CD14-positive monocyte (primary cell): Measurements from ENCODE around the gene TEF. TPM values are rescaled to one million over a fixed set of nuclear protein-coding genes. Genes with fewer than 3 reads are reported as not detected.
"Not testable (repeated sequence)": the region's sequence is repeated elsewhere in the genome, so short reads cannot be mapped to it uniquely, and the experiment has no call there.

Experiments
- DNase-seq, 3 donors: peaks; one replicate each; pipeline ENCODE4 v3.0.0-alpha.2; 2011 to 2022
- H2AFZ ChIP-seq: 2 replicates; pipeline ENCODE4 v1.6.0; 2012; ENCODE audit warnings: mild to moderate bottlenecking, low read depth, low read length, inconsistent platforms; ENCODE audit not compliant: insufficient read depth, poor library complexity, severe bottlenecking
- H3K27ac ChIP-seq, 2 donors: 1 replicate in 1 of 2; 2 replicates in 1 of 2; pipeline ENCODE4 v1.5.1; 2012 to 2013; ENCODE audit warnings: low read length in 2 of 2, control low read depth in 1 of 2, inconsistent platforms in 1 of 2, low read depth in 1 of 2, mild to moderate bottlenecking in 1 of 2
- H3K27me3 ChIP-seq, 2 donors: one replicate each; pipeline versions ENCODE4 v1.6.0 to v1.6.1; 2011 to 2013; ENCODE audit warnings: low read length in 2 of 2; ENCODE audit not compliant: control insufficient read depth in 2 of 2, insufficient read depth in 2 of 2
- H3K36me3 ChIP-seq, 2 donors: replicated peaks in 1 of 2; 1 replicate in 1 of 2; 2 replicates in 1 of 2; pipeline versions ENCODE4 v1.5.1 to v1.6.1; 2012 to 2013; ENCODE audit warnings: low read length in 2 of 2, control low read depth in 1 of 2, inconsistent platforms in 1 of 2, mild to moderate bottlenecking in 1 of 2; ENCODE audit not compliant: insufficient read depth in 2 of 2, control insufficient read depth in 1 of 2
- H3K4me1 ChIP-seq, 2 donors: 1 replicate in 1 of 2; 2 replicates in 1 of 2; pipeline versions ENCODE4 v1.5.1 to v1.6.1; 2012 to 2013; ENCODE audit warnings: low read length in 2 of 2, control low read depth in 1 of 2, inconsistent platforms in 1 of 2, mild to moderate bottlenecking in 1 of 2, moderate library complexity in 1 of 2; ENCODE audit not compliant: insufficient read depth in 2 of 2, control insufficient read depth in 1 of 2
- H3K4me2 ChIP-seq: replicated peaks from 2 replicates; pipeline ENCODE3; 2012; ENCODE audit warnings: low read length, moderate library complexity, mild to moderate bottlenecking; ENCODE audit not compliant: poor library complexity, severe bottlenecking; ENCODE audit errors: extremely low read depth
- H3K4me3 ChIP-seq, 3 experiments: fragments of 200-600 bp in 1 of 3; sonication (generic) in 1 of 3; replicated peaks in 1 of 3; 1 replicate in 2 of 3; 2 replicates in 1 of 3; pipeline ENCODE4 v1.5.1; 2011 to 2013; ENCODE audit warnings: low read length in 3 of 3, mild to moderate bottlenecking in 3 of 3, control low read depth in 2 of 3, low read depth in 2 of 3, inconsistent platforms in 1 of 3, moderate library complexity in 1 of 3
- H3K79me2 ChIP-seq: 2 replicates; pipeline ENCODE4 v1.6.0; 2012; ENCODE audit warnings: mild to moderate bottlenecking, control low read depth, inconsistent platforms, low read length, moderate library complexity; ENCODE audit not compliant: insufficient read depth
- H3K9ac ChIP-seq: 2 replicates; pipeline ENCODE4 v1.6.0; 2017; ENCODE audit warnings: low read length, mild to moderate bottlenecking; ENCODE audit not compliant: insufficient read depth, poor library complexity, severe bottlenecking
- H3K9me3 ChIP-seq, 2 donors: replicated peaks in 1 of 2; 1 replicate in 1 of 2; 2 replicates in 1 of 2; pipeline versions ENCODE4 v1.5.1 to v1.6.1; 2012 to 2013; ENCODE audit warnings: low read length in 2 of 2, control low read depth in 1 of 2; ENCODE audit not compliant: control insufficient read depth in 1 of 2, insufficient read depth in 1 of 2
- H4K20me1 ChIP-seq: 2 replicates; pipeline ENCODE4 v1.6.0; 2012; ENCODE audit warnings: mild to moderate bottlenecking, low read length, control low read depth, moderate library complexity; ENCODE audit not compliant: insufficient read depth
- H3K27ac Mint-ChIP-seq, 7 donors: one replicate each; pipeline ENCODE4 v1.8.0; 2020; ENCODE audit warnings: mild to moderate bottlenecking in 7 of 7, mixed read lengths in 7 of 7, moderate library complexity in 6 of 7, inconsistent platforms in 2 of 7
- H3K27me3 Mint-ChIP-seq, 3 donors: one replicate each; pipeline ENCODE4 v1.8.0; 2021 to 2022; ENCODE audit warnings: low read depth in 3 of 3, mild to moderate bottlenecking in 3 of 3, mixed read lengths in 3 of 3, moderate library complexity in 3 of 3, inconsistent platforms in 1 of 3
- H3K36me3 Mint-ChIP-seq, 2 donors: one replicate each; pipeline ENCODE4 v1.8.0; 2020; ENCODE audit warnings: mixed read lengths in 2 of 2, inconsistent platforms in 1 of 2, mild to moderate bottlenecking in 1 of 2
- H3K4me1 Mint-ChIP-seq: one replicate; pipeline ENCODE4 v1.8.0; 2020; ENCODE audit warnings: mild to moderate bottlenecking, mixed read lengths
- H3K4me3 Mint-ChIP-seq, 2 donors: one replicate each; pipeline ENCODE4 v1.8.0; 2020; ENCODE audit warnings: mild to moderate bottlenecking in 2 of 2, mixed read lengths in 2 of 2, moderate library complexity in 1 of 2
- H3K9me3 Mint-ChIP-seq, 7 donors: one replicate each; pipeline ENCODE4 v1.8.0; 2020 to 2022; ENCODE audit warnings: mixed read lengths in 7 of 7, mild to moderate bottlenecking in 6 of 7, moderate library complexity in 6 of 7, inconsistent platforms in 2 of 7
- WGBS: methylation state at CpG from one replicate; pipeline ENCODE4 v1.1.5; 2013; ENCODE audit warnings: missing lambda C conversion rate; ENCODE audit not compliant: insufficient coverage; 5-methylcytosine and 5-hydroxymethylcytosine counted together
- intact Hi-C, 2 donors: fragments of 100-400 bp; cut with micrococcal nuclease; formaldehyde crosslinking; loops; one replicate each; pipeline versions ENCODE4 v1.15.0 to v1.15.1; 2023
- polyA plus RNA-seq, 3 donors: library from polyadenylated mRNA; depleted of rRNA in 1 of 3; unstranded in 2 of 3; stranded (reverse) in 1 of 3; fragments of 300-500 nt in 2 of 3; fragments of >200 nt in 1 of 3; fragmentation: Illumina TruSeq in 2 of 3; gene quantifications; 1 replicate in 2 of 3; 2 replicates in 1 of 3; pipeline ENCODE4 v1.2.3, GENCODE V29; 2012 to 2021
- TF ChIP-seq, protein P1 (sequence below): fragments of 200-600 bp; IDR thresholded peaks from one replicate; pipeline ENCODE4 v1.8.0; 2022; ENCODE audit warnings: antibody characterized with exemption, mild to moderate bottlenecking

TEF gene
- polyA plus RNA-seq, 3 donors, result 0.71 to 1.7 (median 1.1) TPM

GRCh38 chr22:41434361-41435003 lies 52.7 kb downstream of the TEF start:
- H3K9me3 ChIP-seq, H3K27me3 Mint-ChIP-seq, H3K4me1 Mint-ChIP-seq, H3K4me2 ChIP-seq, intact Hi-C loops, H3K4me3 ChIP-seq, H2AFZ ChIP-seq, DNase-seq, H3K27me3 ChIP-seq, H3K9ac ChIP-seq, H3K4me1 ChIP-seq, H3K9me3 Mint-ChIP-seq, H3K4me3 Mint-ChIP-seq: not testable (repeated sequence)
- peaks cover 45 to 75% of the 10 kb centered on the region in 2 donors for H3K36me3 Mint-ChIP-seq
- Histone ChIP-seq H3K36me3 (peaks cover 55 to 76% of the 10 kb centered on the region in 2 donors), H3K27ac (peak overlapping the region in 1 of 2 donors; percentile 53), H4K20me1 (peaks cover 76% of the 10 kb centered on the region), H3K79me2 (peaks cover 53% of the 10 kb centered on the region)
- WGBS, result no CpG with 5 or more reads among the region's 5 CpGs
- peak overlapping the region in 2 of 7 donors; percentile 50 to 65 for H3K27ac Mint-ChIP-seq

DNA sequence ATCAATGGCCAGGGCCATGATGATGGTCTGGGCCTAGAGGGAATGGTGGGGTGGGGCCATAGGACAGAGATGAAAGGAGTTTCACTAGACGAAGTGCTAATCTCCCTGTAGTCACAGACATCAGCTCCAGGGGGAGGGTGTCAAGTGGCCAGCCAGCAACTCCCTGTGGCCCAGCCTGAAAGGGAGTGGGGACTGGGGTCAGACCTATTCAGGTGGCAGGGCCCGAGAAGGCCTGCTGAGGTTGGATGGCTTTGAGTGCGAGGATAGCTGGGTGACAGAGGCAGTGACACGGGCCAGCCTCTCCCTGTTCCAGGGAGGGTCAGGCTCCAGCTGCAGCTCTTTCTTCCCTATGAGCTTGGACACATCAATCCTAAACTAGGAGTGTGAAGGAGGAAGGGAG lies 53.8 kb downstream of the TEF start:
- WGBS, result 100% methylated on average over 3 of the region's 4 CpGs
- H3K36me3 Mint-ChIP-seq, result peaks cover 45 to 85% of the 10 kb centered on the region in 2 donors

More for the DNA sequence above, 53.8 kb downstream of the TEF start:
- H3K9me3 ChIP-seq, result no peaks in the 10 kb centered on the region
- no peaks in the 10 kb centered on the region for H3K9me3 Mint-ChIP-seq
- peak overlapping the region in 1 of 2 donors; percentile 53 for H3K27ac ChIP-seq
- no peaks in the 10 kb centered on the region for H3K4me1 ChIP-seq
- peak overlapping the region in 3 of 7 donors; percentile 56 to 82 (median 73) for H3K27ac Mint-ChIP-seq
- no peaks in the 10 kb centered on the region for H3K27me3 ChIP-seq
- peaks cover 55 to 85% of the 10 kb centered on the region in 2 donors for H3K36me3 ChIP-seq
- H3K9ac ChIP-seq, result no peak overlapping the region
- peaks cover 0 to 2% (median 0%) of the 10 kb centered on the region in 3 donors for H3K27me3 Mint-ChIP-seq
- H4K20me1 ChIP-seq, result peaks cover 86% of the 10 kb centered on the region
- H3K4me3 ChIP-seq, result no peak overlapping the region
- no peak for DNase-seq
- H3K4me2 ChIP-seq, result no peak overlapping the region
- peaks cover 3% of the 10 kb centered on the region for H3K4me1 Mint-ChIP-seq
- no peak overlapping the region for H2AFZ ChIP-seq
- intact Hi-C loops, result no loop called here
- peaks cover 63% of the 10 kb centered on the region for H3K79me2 ChIP-seq
- TF ChIP-seq, protein P1, sequence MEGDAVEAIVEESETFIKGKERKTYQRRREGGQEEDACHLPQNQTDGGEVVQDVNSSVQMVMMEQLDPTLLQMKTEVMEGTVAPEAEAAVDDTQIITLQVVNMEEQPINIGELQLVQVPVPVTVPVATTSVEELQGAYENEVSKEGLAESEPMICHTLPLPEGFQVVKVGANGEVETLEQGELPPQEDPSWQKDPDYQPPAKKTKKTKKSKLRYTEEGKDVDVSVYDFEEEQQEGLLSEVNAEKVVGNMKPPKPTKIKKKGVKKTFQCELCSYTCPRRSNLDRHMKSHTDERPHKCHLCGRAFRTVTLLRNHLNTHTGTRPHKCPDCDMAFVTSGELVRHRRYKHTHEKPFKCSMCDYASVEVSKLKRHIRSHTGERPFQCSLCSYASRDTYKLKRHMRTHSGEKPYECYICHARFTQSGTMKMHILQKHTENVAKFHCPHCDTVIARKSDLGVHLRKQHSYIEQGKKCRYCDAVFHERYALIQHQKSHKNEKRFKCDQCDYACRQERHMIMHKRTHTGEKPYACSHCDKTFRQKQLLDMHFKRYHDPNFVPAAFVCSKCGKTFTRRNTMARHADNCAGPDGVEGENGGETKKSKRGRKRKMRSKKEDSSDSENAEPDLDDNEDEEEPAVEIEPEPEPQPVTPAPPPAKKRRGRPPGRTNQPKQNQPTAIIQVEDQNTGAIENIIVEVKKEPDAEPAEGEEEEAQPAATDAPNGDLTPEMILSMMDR, result no peak
- no peak overlapping the region for H3K4me3 Mint-ChIP-seq
